Suprapubic skin (tissue), 3 donors: ENCODE measurements around the gene TMEM147.

Source experiments
- CTCF ChIP-seq, 2 donors: fragments of 200-600 bp in 1 of 2; fragments of 450-650 bp in 1 of 2; sonication (generic) in 1 of 2; IDR thresholded peaks; one replicate each; pipeline ENCODE4 v1.5.1; 2016 to 2019; ENCODE audit warnings: antibody characterized with exemption in 2 of 2, mild to moderate bottlenecking in 1 of 2, moderate library complexity in 1 of 2
- EP300 ChIP-seq: sonication (generic); formaldehyde crosslinking; IDR thresholded peaks from one replicate; pipeline ENCODE4 v1.6.1; 2017; ENCODE audit warnings: antibody characterized with exemption
- POLR2A ChIP-seq, 2 donors: fragments of 450-650 bp; IDR thresholded peaks; one replicate each; pipeline ENCODE4 v1.6.1; 2017; ENCODE audit warnings: antibody characterized with exemption in 2 of 2, mild to moderate bottlenecking in 2 of 2, moderate library complexity in 2 of 2

DNA sequence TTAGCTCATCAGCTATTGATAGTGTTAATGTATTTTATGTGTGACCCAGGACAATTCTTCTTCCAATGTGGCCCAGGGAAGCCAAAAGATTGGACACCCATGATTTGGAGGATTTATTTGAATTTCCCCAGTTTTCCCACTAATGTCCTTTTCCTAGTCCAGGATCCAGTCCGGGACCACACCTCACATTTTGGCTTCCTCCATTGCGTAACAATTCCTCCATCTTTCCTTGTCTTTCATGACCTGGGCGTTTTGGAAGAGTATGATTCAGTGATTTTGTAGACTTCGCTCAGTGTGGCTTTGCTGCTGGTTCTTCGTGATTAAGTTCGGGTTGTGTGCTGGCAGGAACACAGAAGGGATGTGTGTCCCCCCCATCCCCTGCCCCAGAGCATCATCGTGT is 21.3 kb downstream of the TMEM147 start:
- TF ChIP-seq CTCF (IDR thresholded peaks at IDR 0.05) (no peak), POLR2A (IDR thresholded peaks at IDR 0.05) (no peak), EP300 (no peak)
